GM18502 (cell line): ENCODE measurements around the gene CCR3.

Experiments
- ATAC-seq: cut with Tn5 transposase; IDR thresholded peaks from one replicate; pipeline ENCODE4 v1.9.1; 2021; ENCODE audit warnings: mild to moderate bottlenecking; ENCODE audit not compliant: unreplicated experiment, poor library complexity

The CCR3 gene

GRCh38 chr3:46293991-46294833, 52.0 kb downstream of the CCR3 start:
- peak; percentile 46 for ATAC-seq

- ATAC-seq = no peak
Measured at GRCh38 chr3:46296826-46297225, 54.6 kb downstream of the CCR3 start.

- no peak for ATAC-seq
Measured at GRCh38 chr3:46297658-46298423, 55.6 kb downstream of the CCR3 start.

- ATAC-seq = peak; percentile 62
Measured at GRCh38 chr3:46298871-46299607, 56.8 kb downstream of the CCR3 start.

- peak; percentile 22 for ATAC-seq
Measured at GRCh38 chr3:46299608-46300460, 57.6 kb downstream of the CCR3 start.

- no peak for ATAC-seq
Measured at GRCh38 chr3:46300461-46300789, 58.2 kb downstream of the CCR3 start.

GRCh38 chr3:46301122-46301835, 59.0 kb downstream of the CCR3 start:
- no peak for ATAC-seq

- no peak for ATAC-seq
Measured at GRCh38 chr3:46303240-46303639, 61.0 kb downstream of the CCR3 start.

GRCh38 chr3:46304739-46305138, 62.5 kb downstream of the CCR3 start:
- no peak for ATAC-seq

- ATAC-seq = no peak
Measured at GRCh38 chr3:46312991-46313390, 70.7 kb downstream of the CCR3 start.

GRCh38 chr3:46314517-46314916, 72.3 kb downstream of the CCR3 start:
- ATAC-seq = peak; percentile 56

- no peak for ATAC-seq
Measured at GRCh38 chr3:46316206-46316605, 73.9 kb downstream of the CCR3 start.
